DND-41 (cell line): ENCODE results near the gene SWI5.

ENCODE experiments used
- EZH2 ChIP-seq: IDR thresholded peaks from 3 replicates; pipeline ENCODE4 v1.6.1; 2012; ENCODE audit warnings: borderline replicate concordance, low read depth, mild to moderate bottlenecking, moderate library complexity, low read length, inconsistent platforms; ENCODE audit not compliant: severe bottlenecking
- TF ChIP-seq, protein P1 (sequence below): IDR thresholded peaks from 2 replicates; pipeline ENCODE4 v1.5.1; 2012; ENCODE audit warnings: borderline replicate concordance, low read length, moderate library complexity, mild to moderate bottlenecking; ENCODE audit not compliant: poor library complexity, severe bottlenecking; ENCODE audit errors: extremely low read depth

DNA sequence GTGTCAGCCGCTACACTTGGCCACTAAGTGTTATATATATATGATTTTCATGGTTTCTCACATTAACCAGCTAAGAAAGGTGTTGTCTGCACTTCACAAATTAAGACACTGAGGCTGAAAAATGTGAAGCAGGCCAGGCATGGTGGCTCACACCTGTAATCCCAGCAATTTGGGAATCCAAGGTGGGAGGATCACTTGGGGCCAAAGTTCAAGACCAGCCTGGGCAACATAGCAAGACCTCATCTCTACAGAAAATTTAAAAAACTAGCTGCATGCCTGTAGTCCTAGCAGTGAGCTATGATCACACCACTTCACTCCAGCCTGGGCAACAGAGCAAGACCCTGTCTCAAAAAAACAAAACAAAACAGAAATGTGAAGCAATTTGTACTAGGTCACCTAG is 48.3 kb downstream of the SWI5 start:
- TF ChIP-seq, protein P1, sequence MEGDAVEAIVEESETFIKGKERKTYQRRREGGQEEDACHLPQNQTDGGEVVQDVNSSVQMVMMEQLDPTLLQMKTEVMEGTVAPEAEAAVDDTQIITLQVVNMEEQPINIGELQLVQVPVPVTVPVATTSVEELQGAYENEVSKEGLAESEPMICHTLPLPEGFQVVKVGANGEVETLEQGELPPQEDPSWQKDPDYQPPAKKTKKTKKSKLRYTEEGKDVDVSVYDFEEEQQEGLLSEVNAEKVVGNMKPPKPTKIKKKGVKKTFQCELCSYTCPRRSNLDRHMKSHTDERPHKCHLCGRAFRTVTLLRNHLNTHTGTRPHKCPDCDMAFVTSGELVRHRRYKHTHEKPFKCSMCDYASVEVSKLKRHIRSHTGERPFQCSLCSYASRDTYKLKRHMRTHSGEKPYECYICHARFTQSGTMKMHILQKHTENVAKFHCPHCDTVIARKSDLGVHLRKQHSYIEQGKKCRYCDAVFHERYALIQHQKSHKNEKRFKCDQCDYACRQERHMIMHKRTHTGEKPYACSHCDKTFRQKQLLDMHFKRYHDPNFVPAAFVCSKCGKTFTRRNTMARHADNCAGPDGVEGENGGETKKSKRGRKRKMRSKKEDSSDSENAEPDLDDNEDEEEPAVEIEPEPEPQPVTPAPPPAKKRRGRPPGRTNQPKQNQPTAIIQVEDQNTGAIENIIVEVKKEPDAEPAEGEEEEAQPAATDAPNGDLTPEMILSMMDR: no peak
- no peak for TF ChIP-seq EZH2
